ENCODE measurements around the gene EDDM3A. TPM values are rescaled to one million over a fixed set of nuclear protein-coding genes. Genes with fewer than 3 reads are reported as not detected.

EDDM3A gene
- total RNA-seq, 1 donor from 2014 or later: not detected

Other genes with a start within 250 kb of the EDDM3A start
- gene RNASE10, start 240.3 kb upstream of the EDDM3A start, total RNA-seq: 0.16 and 0.21 TPM in 2 replicates
- not detected in 2 replicates for gene RNASE9, start 184.8 kb upstream of the EDDM3A start, total RNA-seq
- not detected in 2 replicates for gene RNASE11, start 157.9 kb upstream of the EDDM3A start, total RNA-seq
- not detected in 2 replicates for gene RNASE12, start 154.5 kb upstream of the EDDM3A start, total RNA-seq
- gene OR6S1, start 104.2 kb upstream of the EDDM3A start, total RNA-seq: not detected in 2 replicates
- gene RNASE4, start 61.3 kb upstream of the EDDM3A start, total RNA-seq: 0.73 and 1.1 TPM in 2 replicates
- gene ANG, start 57.1 kb upstream of the EDDM3A start, total RNA-seq: 0.68 and 0.92 TPM in 2 replicates
- not detected in 2 replicates for gene EDDM3B, start 22.5 kb downstream of the EDDM3A start, total RNA-seq
- 0.91 and 0.94 TPM in 2 replicates for gene RNASE6, start 35.4 kb downstream of the EDDM3A start, total RNA-seq
- not detected in 2 replicates for gene RNASE1, start 57.0 kb downstream of the EDDM3A start, total RNA-seq
- not detected in 2 replicates for gene RNASE3, start 145.5 kb downstream of the EDDM3A start, total RNA-seq
- not detected in 2 replicates for gene RNASE2, start 209.6 kb downstream of the EDDM3A start, total RNA-seq
- 93.7 and 102 TPM in 2 replicates for gene METTL17, start 244.1 kb downstream of the EDDM3A start, total RNA-seq

Data from activated T-helper 2 cell treated with anti-CD3 and anti-CD28 coated beads, Interferon-gamma antibody, Interleukin-2, Interleukin-4, amounts not matched to agents 10 μg/mL and 5 μg/mL and 100 μg/mL, durations not matched to agents 14 hours and 24 hours and 36 hours (primary cell).